Left hindlimb (tissue), 1 donor: ENCODE data around the gene NACAD.

Source experiments
- DNase-seq: peaks from one replicate; pipeline ENCODE4 v3.0.0-alpha.2; 2018

Gene NACAD

GRCh38 chr7:45073031-45073785 is 15.6 kb downstream of the NACAD start:
- no peak for DNase-seq

- DNase-seq, result no peak
Measured at GRCh38 chr7:45072131-45073030, 16.4 kb downstream of the NACAD start.

GRCh38 chr7:45071528-45071927 is 17.2 kb downstream of the NACAD start:
- DNase-seq, result no peak

GRCh38 chr7:45070254-45070642 is 18.5 kb downstream of the NACAD start:
- DNase-seq, result no peak

- DNase-seq, result no peak
Measured at GRCh38 chr7:45069444-45070253, 19.1 kb downstream of the NACAD start.

GRCh38 chr7:45068236-45069023 is 20.3 kb downstream of the NACAD start:
- DNase-seq, result no peak

- DNase-seq, result no peak
Measured at GRCh38 chr7:45067582-45067981, 21.2 kb downstream of the NACAD start.

GRCh38 chr7:45066409-45066808 is 22.4 kb downstream of the NACAD start:
- no peak for DNase-seq

GRCh38 chr7:45065031-45065995 is 23.5 kb downstream of the NACAD start:
- DNase-seq, result no peak

GRCh38 chr7:45064047-45064725 is 24.6 kb downstream of the NACAD start:
- no peak for DNase-seq

- DNase-seq, result no peak
Measured at GRCh38 chr7:45061806-45062425, 26.9 kb downstream of the NACAD start.

GRCh38 chr7:45061352-45061751 is 27.4 kb downstream of the NACAD start:
- DNase-seq, result no peak

GRCh38 chr7:45060295-45060694 is 28.5 kb downstream of the NACAD start:
- DNase-seq, result no peak

GRCh38 chr7:45057878-45058277 is 30.9 kb downstream of the NACAD start:
- no peak for DNase-seq

- DNase-seq, result no peak
Measured at GRCh38 chr7:45055594-45056219, 33.1 kb downstream of the NACAD start.

- DNase-seq, result no peak
Measured at GRCh38 chr7:45055016-45055415, 33.8 kb downstream of the NACAD start.

- DNase-seq, result no peak
Measured at GRCh38 chr7:45054442-45054841, 34.3 kb downstream of the NACAD start.

- DNase-seq, result no peak
Measured at GRCh38 chr7:45053941-45054340, 34.8 kb downstream of the NACAD start.

GRCh38 chr7:45053401-45053800 is 35.4 kb downstream of the NACAD start:
- DNase-seq, result no peak

- no peak for DNase-seq
Measured at GRCh38 chr7:45052011-45052410, 36.8 kb downstream of the NACAD start.
